HG03135 (cell line): Measurements from ENCODE around the gene EYS.

Experiments
- ATAC-seq: cut with Tn5 transposase; IDR thresholded peaks from one replicate; pipeline ENCODE4 v1.9.1; 2021; ENCODE audit warnings: mild to moderate bottlenecking, moderate library complexity; ENCODE audit not compliant: unreplicated experiment

EYS gene

GRCh38 chr6:64680446-64680845, 1026.6 kb downstream of the EYS start:
- ATAC-seq: no peak

DNA sequence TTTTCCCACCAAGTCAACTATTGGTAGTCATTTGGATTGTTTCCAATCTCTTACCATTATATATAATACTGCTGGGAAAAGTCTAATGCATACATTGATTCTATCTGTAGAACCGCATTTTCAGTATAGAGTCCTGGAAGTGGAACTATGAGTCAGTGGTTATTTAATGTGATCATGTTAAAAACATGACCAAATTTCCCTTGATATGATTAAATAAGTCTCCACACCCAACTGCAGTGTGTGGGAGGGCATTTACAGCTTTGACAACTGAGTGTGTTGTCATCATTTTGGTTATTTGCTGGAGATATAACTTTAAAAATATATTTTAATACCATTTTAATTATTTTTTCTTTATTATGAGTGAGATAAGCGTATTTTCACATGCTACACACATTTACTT, 1027.6 kb downstream of the EYS start:
- no peak for ATAC-seq

GRCh38 chr6:64672651-64673050, 1034.4 kb downstream of the EYS start:
- no peak for ATAC-seq

- ATAC-seq: no peak
These were observed 1034.9 kb downstream of the EYS start for GRCh38 chr6:64672131-64672530.

DNA sequence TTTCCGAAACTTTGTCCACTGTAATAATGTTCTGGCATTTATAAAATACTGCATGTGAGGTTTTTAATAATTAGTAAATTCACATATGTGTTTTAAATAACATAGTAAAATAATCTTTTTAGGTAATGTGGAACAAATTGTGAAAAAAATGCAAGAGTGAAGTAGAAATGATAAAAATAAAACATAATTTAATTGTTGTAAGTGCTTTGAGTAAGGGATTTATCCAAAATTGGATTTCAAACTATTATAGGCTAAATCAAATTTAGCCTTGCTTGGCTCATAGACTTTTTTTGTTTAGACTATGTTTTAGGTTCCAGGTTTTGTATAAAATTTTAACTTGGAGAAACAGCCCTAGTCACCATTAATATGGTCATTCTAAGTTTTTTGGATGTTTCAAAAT, 1041.9 kb downstream of the EYS start:
- no peak for ATAC-seq

GRCh38 chr6:64664480-64664879, 1042.5 kb downstream of the EYS start:
- ATAC-seq: no peak

DNA sequence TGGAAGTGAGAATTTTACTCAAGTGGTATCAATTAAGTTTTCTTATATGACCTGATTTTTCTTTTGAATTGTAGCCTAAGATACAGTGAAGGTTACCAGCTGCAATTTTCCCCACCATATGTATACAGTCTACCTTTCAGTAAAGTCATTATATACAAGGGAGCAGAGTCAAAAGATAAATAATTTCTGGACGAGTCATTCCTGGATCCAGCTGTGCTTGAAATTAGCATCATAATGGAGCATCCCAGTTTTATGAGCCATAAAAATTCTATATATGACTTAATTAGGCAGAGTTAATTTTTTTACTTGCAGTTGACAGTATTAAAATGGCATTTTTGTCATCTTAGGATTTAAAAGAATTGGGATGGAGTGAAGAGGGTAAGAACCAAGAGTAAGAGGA, 1063.0 kb downstream of the EYS start:
- ATAC-seq: no peak

DNA sequence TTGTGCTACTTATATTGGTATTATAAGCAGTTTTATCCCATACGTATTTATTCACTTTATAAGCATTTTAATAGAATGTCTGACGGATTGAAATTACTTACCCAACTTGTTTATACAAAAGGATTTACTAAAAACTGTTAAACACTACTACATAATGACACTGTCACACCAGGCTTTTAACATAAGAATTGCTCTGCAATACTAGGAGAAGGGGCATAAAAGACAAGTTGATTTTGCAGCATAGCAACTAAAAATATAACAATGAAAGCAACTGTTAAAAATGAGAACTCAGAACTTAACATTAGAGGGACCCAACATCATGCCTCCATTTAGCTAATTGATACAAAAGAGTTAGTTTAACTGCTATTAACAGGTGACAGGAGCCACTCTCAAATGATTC, 1076.1 kb downstream of the EYS start:
- ATAC-seq: no peak

DNA sequence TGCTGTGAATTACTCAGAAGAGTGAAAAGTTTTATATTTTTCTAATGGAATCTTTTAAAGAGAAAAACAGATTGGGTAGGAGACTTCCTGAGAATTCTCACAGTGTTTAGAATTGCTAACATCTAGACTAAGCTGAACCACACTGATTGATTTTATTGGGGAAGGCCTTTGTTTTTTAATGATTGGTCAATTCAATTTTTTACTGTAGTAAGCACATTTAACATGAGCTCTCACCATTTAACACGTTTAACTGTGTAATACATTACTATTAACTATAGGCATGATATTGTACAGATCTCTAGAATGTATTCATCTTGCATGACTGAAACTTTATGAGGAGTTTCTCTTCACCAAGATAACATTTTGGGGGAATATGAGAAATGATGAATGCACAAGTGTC, 1084.1 kb downstream of the EYS start:
- no peak for ATAC-seq

DNA sequence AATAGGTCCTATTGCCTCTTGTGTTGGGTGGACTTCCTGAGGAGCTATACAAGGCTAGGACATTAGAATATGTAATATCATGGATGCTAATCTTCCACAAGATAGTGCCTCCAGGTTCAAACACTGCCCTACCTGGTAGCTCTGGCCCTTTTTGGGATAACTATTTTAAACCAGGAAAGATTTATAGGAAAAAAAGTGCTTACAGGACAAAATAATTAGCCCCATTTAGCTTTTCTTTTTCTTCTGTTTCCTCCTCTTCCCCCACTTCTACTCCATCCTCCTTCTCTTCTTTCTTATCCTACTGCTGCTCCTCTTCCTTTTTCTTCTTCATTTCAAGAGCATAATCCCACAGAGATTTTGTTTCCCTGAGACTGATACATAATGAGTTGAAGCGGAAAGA, 1104.0 kb downstream of the EYS start:
- no peak for ATAC-seq

DNA sequence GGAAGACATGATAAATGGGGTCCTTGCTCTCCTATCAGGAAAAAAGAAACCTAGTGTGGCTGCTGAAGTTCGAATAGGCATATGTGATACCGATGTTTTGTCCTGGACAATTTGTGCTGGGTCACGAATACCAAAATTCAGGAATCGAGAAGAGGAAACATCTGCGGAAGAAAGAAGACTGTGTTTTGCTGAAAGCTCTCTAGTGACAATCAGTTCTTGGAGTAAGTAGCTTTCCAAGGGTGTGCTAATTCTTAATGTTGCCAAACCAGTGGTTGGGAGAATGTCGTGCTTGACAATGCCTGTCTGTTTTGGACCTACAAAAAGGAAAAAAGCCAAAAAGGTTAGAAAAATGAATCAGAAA, 1115.4 kb downstream of the EYS start:
- ATAC-seq: no peak

GRCh38 chr6:64590965-64591675, 1115.9 kb downstream of the EYS start:
- ATAC-seq: no peak

DNA sequence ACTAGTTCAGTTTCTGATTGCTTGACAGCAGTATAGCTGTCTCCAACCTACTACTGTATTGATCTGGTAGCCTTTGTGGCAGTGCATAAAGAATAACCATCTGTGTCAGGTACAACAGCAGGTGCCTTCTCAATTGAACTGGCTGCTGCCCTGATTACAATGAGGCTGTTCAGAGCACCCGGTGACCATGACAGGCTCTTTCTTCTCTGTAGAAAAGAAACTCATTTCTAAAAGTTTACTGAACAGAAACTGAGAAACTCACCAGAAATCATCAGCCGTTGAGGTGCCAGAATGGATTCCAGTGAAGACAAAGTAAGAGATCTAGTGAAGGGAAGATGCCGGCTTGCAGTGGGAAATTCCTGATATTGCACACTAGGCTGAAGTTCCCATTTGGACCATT, 1117.1 kb downstream of the EYS start:
- ATAC-seq: no peak

DNA sequence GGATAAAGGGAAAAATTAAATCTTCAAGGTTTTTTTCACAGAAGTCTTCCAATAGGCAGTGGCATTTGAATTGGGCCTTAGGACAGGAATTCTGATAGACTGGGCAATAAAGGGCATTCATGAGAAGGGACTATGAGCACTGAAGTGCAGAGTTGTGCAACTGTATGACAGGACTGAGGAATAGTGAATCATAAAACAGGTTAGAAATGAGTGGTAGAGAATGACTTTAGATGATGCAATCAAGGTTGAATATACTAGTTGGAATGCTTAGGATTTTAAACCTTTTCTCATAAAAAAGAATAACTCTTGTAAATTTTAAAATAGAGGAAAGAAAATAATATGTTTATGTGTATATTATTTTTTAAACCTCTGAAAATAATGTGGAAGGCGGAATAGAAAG, 1126.7 kb downstream of the EYS start:
- ATAC-seq: no peak

GRCh38 chr6:64553249-64553786, 1153.7 kb downstream of the EYS start:
- no peak for ATAC-seq

DNA sequence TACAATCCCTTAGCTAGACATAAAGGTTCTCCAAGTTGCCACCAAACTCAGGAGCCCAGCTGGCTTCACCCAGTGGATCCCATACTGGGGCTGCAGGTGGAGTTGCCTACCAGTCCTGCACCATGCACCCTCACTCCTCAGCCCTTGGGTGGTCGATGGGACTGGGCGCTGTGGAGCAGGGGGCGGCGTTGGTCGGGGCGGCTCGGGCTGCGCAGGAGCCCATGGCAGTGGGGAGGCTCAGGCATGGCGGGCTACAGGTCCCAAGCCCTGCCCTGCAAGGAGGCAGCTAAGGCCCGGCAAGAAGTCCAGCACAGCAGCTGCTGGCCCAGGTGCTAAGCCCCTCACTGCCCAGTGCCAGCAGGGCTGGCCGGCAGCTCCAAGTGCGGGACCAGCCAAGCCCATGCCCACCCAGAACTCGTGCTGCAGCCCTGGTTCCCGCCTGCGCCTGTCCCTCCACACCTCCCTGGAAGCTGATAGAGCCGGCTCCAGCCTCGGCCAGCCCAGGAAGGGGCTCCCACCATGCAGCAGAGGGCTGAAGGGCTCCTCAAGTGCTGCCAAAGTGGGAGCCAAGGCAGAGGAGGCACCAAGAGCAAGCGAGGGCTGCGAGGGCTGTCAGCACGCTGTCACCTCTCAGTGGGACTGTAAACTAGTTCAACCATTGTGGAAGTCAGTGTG, 1159.3 kb downstream of the EYS start:
- no peak for ATAC-seq

- no peak for ATAC-seq
These were observed 1167.1 kb downstream of the EYS start for GRCh38 chr6:64539917-64540316.

- no peak for ATAC-seq
These were observed 1168.3 kb downstream of the EYS start for GRCh38 chr6:64538722-64539121.

- ATAC-seq: no peak
These were observed 1179.1 kb downstream of the EYS start for GRCh38 chr6:64527899-64528298.

DNA sequence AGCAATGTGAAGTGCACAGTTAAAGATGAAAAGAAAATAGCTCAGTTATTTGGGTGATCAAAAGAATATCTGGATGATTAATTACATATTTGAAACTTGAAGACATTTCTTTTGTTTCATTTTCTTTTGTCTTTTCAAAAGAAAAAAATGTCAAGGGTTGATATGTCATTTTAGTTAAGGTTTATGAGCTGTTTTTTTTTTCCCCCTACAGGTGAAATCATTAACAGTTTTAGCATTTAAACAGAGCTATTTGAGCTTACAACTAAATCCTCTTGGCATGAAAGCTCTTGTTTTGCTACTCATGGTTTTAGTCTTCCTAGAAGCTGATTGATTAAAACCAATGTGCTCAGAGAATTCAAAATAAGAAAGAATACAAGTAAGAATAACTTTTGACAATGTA, 1184.2 kb downstream of the EYS start:
- ATAC-seq: no peak

DNA sequence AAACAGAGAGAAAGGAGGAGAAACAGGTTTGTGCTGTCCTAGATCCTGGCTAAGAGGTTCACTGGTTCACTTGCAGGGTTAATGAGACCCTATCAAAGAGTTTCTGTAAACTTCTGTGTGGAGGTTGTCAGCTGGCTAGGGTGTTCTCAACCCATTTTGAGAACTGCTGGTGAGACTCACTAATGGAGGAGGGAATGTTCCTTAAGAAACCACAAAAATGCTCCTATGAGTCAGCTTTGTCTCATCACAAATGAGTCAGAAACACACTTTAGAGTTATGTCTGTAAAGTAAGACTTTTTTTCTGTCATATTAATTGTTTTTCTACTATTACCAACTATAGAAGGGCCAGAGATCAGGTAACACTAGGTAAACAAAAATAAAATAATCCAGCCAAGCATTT, 1187.0 kb downstream of the EYS start:
- ATAC-seq: no peak

- no peak for ATAC-seq
These were observed 1190.6 kb downstream of the EYS start for GRCh38 chr6:64516393-64516792.

- ATAC-seq: no peak
These were observed 1199.4 kb downstream of the EYS start for GRCh38 chr6:64507661-64508060.
